ENCODE results near the gene MGAT5B. TPM values are rescaled to one million over a fixed set of nuclear protein-coding genes. Genes with fewer than 3 reads are reported as not detected.
A peak's percentile ranks its signal among the peaks of the same experiment; 100 is the strongest.
"Not testable (repeated sequence)": the region's sequence is repeated elsewhere in the genome, so short reads cannot be mapped to it uniquely, and the experiment has no call there.

MGAT5B gene
- polyA plus RNA-seq, 1 donor = 0.38 TPM

- DNase-seq (ENCODE audit: low read depth) = peak; percentile 32
Measured at GRCh38 chr17:76845541-76846017, 22.6 kb upstream of the MGAT5B start.

- DNase-seq (ENCODE audit: low read depth) = no peak
Measured at GRCh38 chr17:76847031-76847430, 21.2 kb upstream of the MGAT5B start.

- DNase-seq (ENCODE audit: low read depth) = no peak
Measured at GRCh38 chr17:76848670-76849069, 19.5 kb upstream of the MGAT5B start.

GRCh38 chr17:76849160-76849559 lies 19.0 kb upstream of the MGAT5B start:
- DNase-seq (ENCODE audit: low read depth) = not testable (repeated sequence)

- DNase-seq (ENCODE audit: low read depth) = no peak
Measured at GRCh38 chr17:76852843-76853242, 15.4 kb upstream of the MGAT5B start.

GRCh38 chr17:76855105-76855504 lies 13.1 kb upstream of the MGAT5B start:
- no peak for DNase-seq (ENCODE audit: low read depth)

GRCh38 chr17:76862079-76862478 lies 6.1 kb upstream of the MGAT5B start:
- no peak for DNase-seq (ENCODE audit: low read depth)

- no peak for DNase-seq (ENCODE audit: low read depth)
Measured at GRCh38 chr17:76862494-76862893, 5.7 kb upstream of the MGAT5B start.

- no peak for DNase-seq (ENCODE audit: low read depth)
Measured at GRCh38 chr17:76864024-76864423, 4.2 kb upstream of the MGAT5B start.

- no peak for DNase-seq (ENCODE audit: low read depth)
Measured at GRCh38 chr17:76865174-76865573, 3.0 kb upstream of the MGAT5B start.

GRCh38 chr17:76866203-76866602 lies 2.0 kb upstream of the MGAT5B start:
- no peak for DNase-seq (ENCODE audit: low read depth)

- DNase-seq (ENCODE audit: low read depth) = no peak
Measured at GRCh38 chr17:76866774-76867577, 1.2 kb upstream of the MGAT5B start.

- DNase-seq (ENCODE audit: low read depth) = no peak
Measured at GRCh38 chr17:76867578-76868175, 527 bp upstream of the MGAT5B start.

GRCh38 chr17:76868669-76869495 lies 678 bp downstream of the MGAT5B start:
- no peak for DNase-seq (ENCODE audit: low read depth)

GRCh38 chr17:76869496-76870376 lies 1.5 kb downstream of the MGAT5B start:
- DNase-seq (ENCODE audit: low read depth) = no peak

- DNase-seq (ENCODE audit: low read depth) = no peak
Measured at GRCh38 chr17:76870377-76870714, 2.1 kb downstream of the MGAT5B start.

- DNase-seq (ENCODE audit: low read depth) = no peak
Measured at GRCh38 chr17:76871668-76872067, 3.5 kb downstream of the MGAT5B start.

GRCh38 chr17:76872221-76872873 lies 4.1 kb downstream of the MGAT5B start:
- no peak for DNase-seq (ENCODE audit: low read depth)

- DNase-seq (ENCODE audit: low read depth) = no peak
Measured at GRCh38 chr17:76872874-76873221, 4.6 kb downstream of the MGAT5B start.

GRCh38 chr17:76873856-76874255 lies 5.7 kb downstream of the MGAT5B start:
- no peak for DNase-seq (ENCODE audit: low read depth)

GRCh38 chr17:76877437-76877836 lies 9.2 kb downstream of the MGAT5B start:
- DNase-seq (ENCODE audit: low read depth) = no peak
